ENCODE measurements around the gene ATP6V0C.
A peak's percentile ranks its signal among the peaks of the same experiment; 100 is the strongest.

ATP6V0C gene

GRCh38 chr16:2513405-2514332 is at the start of gene ATP6V0C:
Gene ATP6V0C (plus strand): TSS chr16:2513952. CDS start chr16:2514104, 152 bp downstream.
- peak; percentile 77 to 86 (median 79) for DNase-seq (ENCODE audit: low read depth in 3 of 3)

GRCh38 chr16:2464333-2464732 is 49.4 kb upstream of the ATP6V0C start:
- DNase-seq (ENCODE audit: low read depth in 3 of 3), result no peak

- no peak for DNase-seq (ENCODE audit: low read depth in 3 of 3)
These were observed 47.9 kb upstream of the ATP6V0C start for GRCh38 chr16:2465653-2466415.

GRCh38 chr16:2466667-2467527 is 46.9 kb upstream of the ATP6V0C start:
- no peak for DNase-seq (ENCODE audit: low read depth in 3 of 3)

- DNase-seq (ENCODE audit: low read depth in 3 of 3), result peak in 1 of 3 experiments; percentile 45
These were observed 46.1 kb upstream of the ATP6V0C start for GRCh38 chr16:2467528-2468232.

- DNase-seq (ENCODE audit: low read depth in 3 of 3), result no peak
These were observed 45.5 kb upstream of the ATP6V0C start for GRCh38 chr16:2468233-2468724.

GRCh38 chr16:2468725-2469398 is 44.9 kb upstream of the ATP6V0C start:
- DNase-seq (ENCODE audit: low read depth in 3 of 3), result no peak

GRCh38 chr16:2469399-2470233 is 44.1 kb upstream of the ATP6V0C start:
- no peak for DNase-seq (ENCODE audit: low read depth in 3 of 3)

- no peak for DNase-seq (ENCODE audit: low read depth in 3 of 3)
These were observed 43.5 kb upstream of the ATP6V0C start for GRCh38 chr16:2470234-2470601.

GRCh38 chr16:2470603-2471015 is 43.1 kb upstream of the ATP6V0C start:
- no peak for DNase-seq (ENCODE audit: low read depth in 3 of 3)

GRCh38 chr16:2471016-2471652 is 42.6 kb upstream of the ATP6V0C start, which contains the start of gene NTN3:
Gene NTN3 (plus strand): TSS chr16:2471297. CDS start chr16:2471702, 405 bp downstream.
- no peak for DNase-seq (ENCODE audit: low read depth in 3 of 3)

- DNase-seq (ENCODE audit: low read depth in 3 of 3), result no peak
These were observed 41.9 kb upstream of the ATP6V0C start for GRCh38 chr16:2471653-2472487.

- DNase-seq (ENCODE audit: low read depth in 3 of 3), result no peak
These were observed 41.3 kb upstream of the ATP6V0C start for GRCh38 chr16:2472488-2472864.

GRCh38 chr16:2472885-2473445 is 40.8 kb upstream of the ATP6V0C start:
- no peak for DNase-seq (ENCODE audit: low read depth in 3 of 3)

- DNase-seq (ENCODE audit: low read depth in 3 of 3), result peak in 1 of 3 experiments; percentile 42
These were observed 40.3 kb upstream of the ATP6V0C start for GRCh38 chr16:2473446-2473926.

GRCh38 chr16:2473999-2474876 is 39.5 kb upstream of the ATP6V0C start:
- peak in 2 of 3 experiments; percentile 27 to 61 for DNase-seq (ENCODE audit: low read depth in 3 of 3)

Measured in stimulated activated CD4-positive, alpha-beta T cell treated with anti-CD3 and anti-CD28 coated beads, TNF-alpha, amount 100 ng/mL, for 24 hours (primary cell).